SIG-M5 treated with dmso at 0.1 percent for 504 hours (cell line): Measurements from ENCODE around the gene FOSL1.
"Not testable (repeated sequence)": the region's sequence is repeated elsewhere in the genome, so short reads cannot be mapped to it uniquely, and the experiment has no call there.

Experiments used
- DNase-seq: peaks from one replicate; lab custom pipeline; 2025; ENCODE audit not compliant: unreplicated experiment; lab: John Stamatoyannopoulos, UW

FOSL1 gene

GRCh38 chr11:65854161-65854592 is 46.0 kb downstream of the FOSL1 start:
- no peak for DNase-seq

DNA sequence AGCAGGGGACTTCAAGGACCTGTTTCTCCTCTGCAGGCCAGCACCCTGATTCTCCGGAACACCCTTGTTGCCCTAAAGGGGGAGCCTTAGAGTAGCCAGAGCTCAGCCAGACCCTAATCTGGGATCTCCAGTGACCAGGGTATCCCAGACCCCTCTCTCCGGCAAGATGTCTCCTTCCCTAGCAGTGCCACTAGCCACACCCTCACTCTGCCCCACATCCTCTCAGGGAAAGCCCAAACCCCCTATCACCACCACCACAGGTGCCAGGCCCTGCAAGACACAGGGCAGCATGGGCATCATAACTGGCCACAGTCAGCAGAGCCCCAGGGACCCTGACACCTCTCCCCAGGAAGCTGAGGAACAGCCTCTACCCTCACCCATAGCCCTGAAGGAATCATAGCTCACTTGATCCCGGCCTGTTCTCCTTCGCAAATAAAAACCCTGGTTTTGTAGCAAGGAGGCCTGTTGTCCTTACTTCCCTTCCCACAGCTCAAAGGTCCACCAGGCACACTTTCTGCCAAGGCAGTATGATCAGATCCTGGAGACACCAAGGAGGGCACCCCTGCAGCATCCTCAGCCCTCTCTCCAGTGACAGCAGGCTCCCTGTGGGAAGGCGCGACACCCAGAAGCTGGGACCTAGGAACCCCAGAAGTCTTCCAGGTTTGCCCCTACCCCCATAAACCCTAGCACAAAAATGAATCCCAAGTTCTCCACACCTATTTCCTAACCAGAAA is 46.8 kb downstream of the FOSL1 start:
- no peak for DNase-seq

DNA sequence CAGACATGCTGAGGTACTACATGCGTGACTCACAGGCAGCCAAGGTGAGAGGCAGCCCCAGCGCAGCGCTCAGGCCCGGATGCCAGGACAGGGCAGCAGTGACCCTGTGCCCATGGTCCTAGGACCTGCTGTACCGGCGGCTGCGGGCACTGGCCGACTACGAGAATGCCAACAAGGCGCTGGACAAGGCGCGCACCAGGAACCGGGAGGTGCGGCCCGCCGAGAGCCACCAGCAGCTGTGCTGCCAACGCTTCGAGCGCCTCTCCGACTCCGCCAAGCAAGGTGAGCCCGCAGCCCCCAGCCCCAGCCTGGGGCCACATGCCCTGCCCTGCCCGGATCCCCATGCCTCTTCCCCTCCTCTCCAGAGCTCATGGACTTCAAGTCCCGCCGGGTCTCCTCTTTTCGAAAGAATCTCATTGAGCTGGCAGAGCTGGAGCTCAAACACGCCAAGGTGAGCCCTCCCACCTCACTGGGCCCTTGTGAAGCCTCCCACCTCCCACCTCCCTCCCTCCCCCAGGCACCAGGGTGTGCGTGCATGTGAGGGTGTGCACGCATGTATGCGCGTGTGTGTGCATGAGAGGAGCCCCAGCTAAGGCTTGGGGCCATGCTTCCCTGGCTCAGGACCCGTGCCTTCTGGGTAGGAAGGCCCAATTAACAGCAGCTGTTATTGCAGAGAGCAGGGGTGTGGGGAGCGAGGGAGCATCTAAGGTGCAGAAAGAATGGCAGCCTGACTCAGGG is 47.5 kb downstream of the FOSL1 start:
- no peak for DNase-seq

DNA sequence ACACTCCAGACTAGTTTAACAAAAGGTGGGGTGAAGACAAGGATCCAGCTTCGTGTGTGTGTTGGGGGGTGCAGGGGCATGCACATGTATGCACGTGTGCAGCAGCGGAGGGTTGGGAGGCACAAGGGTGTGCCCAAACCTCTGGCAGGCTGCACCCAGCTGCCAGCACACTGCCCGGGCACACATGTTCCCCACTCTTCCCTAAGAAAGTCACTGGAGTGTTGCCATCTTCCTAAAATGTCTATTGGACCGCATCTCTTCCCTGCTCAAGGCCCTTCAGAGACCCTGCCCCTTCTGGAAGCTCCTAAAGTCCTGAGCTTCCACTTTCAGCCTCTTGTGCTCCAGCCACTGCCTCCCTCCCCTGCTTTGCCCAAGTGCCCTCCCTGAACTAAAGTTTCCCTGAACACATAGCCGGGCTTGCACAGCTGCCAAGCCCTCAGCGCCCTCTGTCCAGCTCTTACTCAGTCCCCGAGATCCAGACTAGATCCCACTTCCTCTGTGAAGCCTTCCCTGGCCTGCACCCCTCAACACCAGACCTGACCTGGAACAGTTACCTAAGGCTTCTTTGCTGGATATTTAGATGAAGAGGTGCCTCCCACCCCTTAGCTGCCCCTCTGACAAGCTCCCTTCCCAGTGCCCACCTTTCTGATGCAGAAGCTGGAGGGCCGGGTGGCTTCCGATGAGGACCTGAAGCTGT is 48.2 kb downstream of the FOSL1 start:
- no peak for DNase-seq

GRCh38 chr11:65851083-65851579 is 49.1 kb downstream of the FOSL1 start:
- DNase-seq = peak; percentile 19

DNA sequence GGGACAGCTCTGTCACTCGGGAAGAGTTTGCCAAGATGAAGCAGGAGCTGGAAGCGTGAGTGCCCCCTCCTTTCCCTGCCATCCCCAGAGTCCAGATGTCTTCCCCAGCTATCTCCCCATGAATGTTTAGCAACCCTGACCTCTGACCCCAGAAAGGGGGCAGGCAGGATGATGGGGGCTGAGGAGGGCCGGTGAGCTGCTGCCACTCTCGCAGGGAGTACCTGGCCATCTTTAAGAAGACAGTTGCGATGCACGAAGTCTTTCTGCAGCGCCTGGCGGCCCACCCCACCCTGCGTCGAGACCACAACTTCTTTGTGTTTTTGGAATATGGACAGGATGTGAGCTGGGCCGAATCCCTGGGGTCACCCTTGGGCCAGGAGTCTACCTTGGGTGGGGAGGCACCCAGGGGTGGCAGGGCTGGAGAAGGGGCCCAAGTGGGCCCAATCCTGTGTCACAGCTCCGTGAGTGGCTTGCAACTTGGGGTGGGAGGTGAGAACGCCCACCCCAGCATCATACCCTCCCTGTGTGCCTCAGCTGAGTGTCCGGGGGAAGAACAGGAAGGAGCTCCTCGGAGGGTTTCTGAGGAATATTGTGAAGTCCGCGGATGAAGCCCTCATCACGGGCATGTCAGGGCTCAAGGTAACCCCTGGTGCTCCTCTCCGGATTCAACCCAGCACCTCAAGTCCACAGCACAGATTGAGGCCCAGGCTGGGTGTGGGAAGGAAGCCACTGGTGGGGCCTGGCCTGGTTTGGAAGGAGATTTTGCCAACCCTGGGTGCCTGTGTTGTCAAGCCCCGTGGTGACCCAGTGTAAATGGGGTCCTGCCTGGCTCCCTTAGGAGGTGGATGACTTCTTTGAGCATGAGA is 49.7 kb downstream of the FOSL1 start:
- DNase-seq = no peak

DNA sequence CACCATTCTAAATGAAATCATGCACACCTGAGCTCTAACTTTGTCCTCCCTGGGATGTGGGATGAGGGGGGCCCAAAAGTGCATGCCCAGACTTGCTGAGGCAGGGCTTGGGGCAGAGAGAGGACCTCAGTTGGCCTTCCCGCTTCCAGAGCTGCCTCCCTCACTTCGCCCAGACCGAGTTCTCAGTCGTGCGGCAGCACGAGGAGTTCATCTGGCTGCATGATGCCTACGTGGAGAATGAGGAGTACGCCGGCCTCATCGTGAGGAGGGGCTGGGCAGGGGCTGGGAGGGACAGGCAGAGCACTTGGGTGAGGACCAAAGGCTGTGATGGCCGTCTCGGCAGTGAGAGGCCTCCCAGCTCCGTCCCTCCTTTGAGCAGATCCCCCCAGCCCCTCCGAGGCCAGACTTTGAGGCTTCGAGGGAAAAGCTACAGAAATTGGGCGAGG is 50.4 kb downstream of the FOSL1 start:
- DNase-seq = no peak

- no peak for DNase-seq
These were observed 50.8 kb downstream of the FOSL1 start for GRCh38 chr11:65849366-65849765.

DNA sequence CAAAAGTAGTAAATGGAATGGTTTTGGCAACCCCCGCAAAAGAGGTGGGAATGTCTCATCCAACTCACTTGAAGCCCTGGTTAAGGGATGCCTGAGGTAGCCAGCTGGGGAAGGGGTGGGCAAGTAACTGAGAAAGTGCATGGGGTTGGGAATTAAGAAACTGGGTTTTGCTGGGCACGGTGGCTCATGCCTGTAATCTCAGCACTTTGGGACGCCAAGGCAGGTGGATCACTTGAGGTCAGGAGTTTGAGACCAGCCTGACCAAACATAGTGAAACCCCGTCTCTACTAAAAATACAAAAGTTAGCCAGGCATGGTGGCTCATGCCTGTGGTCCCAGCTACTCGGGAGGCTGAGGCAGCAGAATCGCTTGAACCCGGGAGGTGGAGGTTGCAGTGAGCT is 51.5 kb downstream of the FOSL1 start:
- not testable (repeated sequence) for DNase-seq

GRCh38 chr11:65847746-65848145 is 52.4 kb downstream of the FOSL1 start:
- no peak for DNase-seq

GRCh38 chr11:65844231-65844872 is 55.8 kb downstream of the FOSL1 start:
- DNase-seq = no peak

DNA sequence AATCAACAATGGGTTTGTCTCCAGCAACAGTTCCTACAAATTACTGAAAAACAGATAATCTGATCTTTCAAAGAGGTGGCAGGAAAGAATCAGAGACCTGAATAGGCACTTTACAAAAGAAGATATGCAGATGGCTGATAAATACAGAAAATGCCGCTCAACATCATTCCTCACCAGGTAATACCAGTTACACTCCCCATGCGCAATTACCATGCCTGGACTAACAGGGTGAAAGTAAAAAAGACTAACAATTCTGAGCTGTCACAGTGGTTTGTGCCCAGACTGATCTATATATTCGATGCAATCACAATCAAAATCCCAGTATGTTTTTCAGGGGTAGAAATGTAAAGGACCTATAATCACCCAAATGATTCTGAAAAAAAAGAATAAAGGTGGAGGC is 56.4 kb downstream of the FOSL1 start:
- DNase-seq = no peak

DNA sequence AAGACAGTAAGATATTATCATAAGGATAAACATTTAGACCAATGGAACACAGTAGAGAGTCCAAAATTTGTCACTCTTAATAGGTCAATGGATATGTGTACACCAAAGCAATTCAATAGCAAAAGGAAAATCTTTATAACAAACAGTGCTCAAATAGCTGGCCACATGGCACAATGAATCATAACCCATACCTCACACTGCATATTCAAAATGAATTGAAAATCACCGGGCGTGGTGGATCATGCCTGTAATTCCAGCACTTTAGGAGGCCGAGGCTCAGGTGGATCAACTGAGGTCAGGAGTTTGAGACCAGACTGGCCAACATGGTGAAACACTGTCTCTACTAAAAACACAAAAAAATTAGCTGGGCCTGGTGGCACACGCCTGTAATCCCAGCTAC is 58.0 kb downstream of the FOSL1 start:
- DNase-seq = no peak
